HG03442 (cell line): Measurements from ENCODE around the gene LINC00237.

Experiments
- ATAC-seq: cut with Tn5 transposase; IDR thresholded peaks from one replicate; pipeline ENCODE4 v1.9.1; 2021; ENCODE audit warnings: mild to moderate bottlenecking, moderate library complexity; ENCODE audit not compliant: unreplicated experiment

LINC00237 gene

GRCh38 chr20:21106171-21107017 is at the start of gene LINC00237:
Gene LINC00237 (minus strand): TSS chr20:21106358.
- ATAC-seq, result no peak

GRCh38 chr20:21155268-21155667 is 49.1 kb upstream of the LINC00237 start:
- ATAC-seq, result no peak

GRCh38 chr20:21154692-21155091 is 48.5 kb upstream of the LINC00237 start:
- no peak for ATAC-seq

- ATAC-seq, result no peak
These were observed 45.6 kb upstream of the LINC00237 start for GRCh38 chr20:21151791-21152190.

- no peak for ATAC-seq
These were observed 43.2 kb upstream of the LINC00237 start for GRCh38 chr20:21149344-21149743.

GRCh38 chr20:21147593-21147992 is 41.4 kb upstream of the LINC00237 start:
- no peak for ATAC-seq

GRCh38 chr20:21146215-21146614 is 40.1 kb upstream of the LINC00237 start:
- no peak for ATAC-seq

GRCh38 chr20:21145424-21145823 is 39.3 kb upstream of the LINC00237 start:
- no peak for ATAC-seq

- ATAC-seq, result no peak
These were observed 37.2 kb upstream of the LINC00237 start for GRCh38 chr20:21143194-21143890.

GRCh38 chr20:21141825-21142224 is 35.7 kb upstream of the LINC00237 start:
- ATAC-seq, result no peak

- no peak for ATAC-seq
These were observed 33.9 kb upstream of the LINC00237 start for GRCh38 chr20:21139881-21140566.

GRCh38 chr20:21137078-21137477 is 30.9 kb upstream of the LINC00237 start:
- ATAC-seq, result no peak

GRCh38 chr20:21136015-21136732 is 30.0 kb upstream of the LINC00237 start:
- ATAC-seq, result no peak

- no peak for ATAC-seq
These were observed 28.8 kb upstream of the LINC00237 start for GRCh38 chr20:21134883-21135493.

- ATAC-seq, result no peak
These were observed 27.9 kb upstream of the LINC00237 start for GRCh38 chr20:21133917-21134622.

GRCh38 chr20:21133404-21133803 is 27.2 kb upstream of the LINC00237 start:
- no peak for ATAC-seq

GRCh38 chr20:21129861-21130260 is 23.7 kb upstream of the LINC00237 start:
- ATAC-seq, result no peak

- ATAC-seq, result no peak
These were observed 21.2 kb upstream of the LINC00237 start for GRCh38 chr20:21127201-21127981.

GRCh38 chr20:21126581-21126870 is 20.4 kb upstream of the LINC00237 start:
- ATAC-seq, result no peak
